Epidermal melanocyte (primary cell): ENCODE measurements around the gene PRKCA.

Source experiments
- DNase-seq: peaks from one replicate; pipeline ENCODE4 v3.0.0; 2011; ENCODE audit warnings: low spot score; ENCODE audit not compliant: insufficient read length

PRKCA gene

GRCh38 chr17:66829883-66830282 is 527.5 kb downstream of the PRKCA start:
- DNase-seq, result no peak

DNA sequence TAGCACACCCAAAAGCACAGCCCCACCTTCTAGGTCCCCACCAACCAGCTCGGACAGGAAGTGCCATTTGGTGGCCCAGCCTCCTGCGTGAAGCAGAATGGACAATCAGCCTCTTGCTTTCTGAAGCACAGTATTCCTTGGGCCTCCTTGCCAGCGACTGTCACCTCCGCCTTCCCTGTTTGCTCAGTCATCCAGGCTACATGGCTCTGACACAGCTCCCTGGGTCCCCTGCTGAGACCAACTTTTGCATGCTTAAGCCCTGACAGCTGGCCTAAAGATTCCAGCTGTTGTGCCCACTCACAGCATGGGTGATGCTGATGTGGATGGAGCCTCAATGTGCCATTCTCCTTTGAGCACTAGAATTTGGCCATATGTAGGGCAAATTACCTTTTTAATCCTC is 528.0 kb downstream of the PRKCA start:
- no peak for DNase-seq

GRCh38 chr17:66831383-66832210 is 529.2 kb downstream of the PRKCA start:
- no peak for DNase-seq

GRCh38 chr17:66833201-66833600 is 530.8 kb downstream of the PRKCA start:
- DNase-seq, result no peak

DNA sequence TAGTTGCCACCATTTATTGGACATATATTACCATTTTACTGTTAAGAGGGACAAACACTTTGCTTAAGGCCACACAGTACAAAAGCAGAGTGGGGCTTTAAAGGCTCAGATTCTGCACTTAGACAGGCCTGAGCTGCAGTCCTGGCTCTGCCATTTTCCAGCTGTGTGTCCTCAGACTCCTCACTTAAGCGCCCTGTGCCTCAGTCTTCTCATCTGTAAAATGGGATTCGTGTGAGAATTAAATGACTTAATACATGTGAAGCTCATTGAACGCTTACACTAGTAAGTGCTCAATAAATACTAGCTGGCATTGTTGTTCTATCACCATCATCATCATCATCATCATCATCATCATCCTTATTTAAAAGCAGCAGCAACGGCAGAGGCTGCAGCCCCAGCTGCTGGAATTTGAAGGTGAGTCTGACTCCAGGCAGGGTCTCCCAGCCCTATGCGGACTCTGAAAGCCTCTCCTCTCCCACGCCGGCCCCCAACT is 532.1 kb downstream of the PRKCA start:
- no peak for DNase-seq

DNA sequence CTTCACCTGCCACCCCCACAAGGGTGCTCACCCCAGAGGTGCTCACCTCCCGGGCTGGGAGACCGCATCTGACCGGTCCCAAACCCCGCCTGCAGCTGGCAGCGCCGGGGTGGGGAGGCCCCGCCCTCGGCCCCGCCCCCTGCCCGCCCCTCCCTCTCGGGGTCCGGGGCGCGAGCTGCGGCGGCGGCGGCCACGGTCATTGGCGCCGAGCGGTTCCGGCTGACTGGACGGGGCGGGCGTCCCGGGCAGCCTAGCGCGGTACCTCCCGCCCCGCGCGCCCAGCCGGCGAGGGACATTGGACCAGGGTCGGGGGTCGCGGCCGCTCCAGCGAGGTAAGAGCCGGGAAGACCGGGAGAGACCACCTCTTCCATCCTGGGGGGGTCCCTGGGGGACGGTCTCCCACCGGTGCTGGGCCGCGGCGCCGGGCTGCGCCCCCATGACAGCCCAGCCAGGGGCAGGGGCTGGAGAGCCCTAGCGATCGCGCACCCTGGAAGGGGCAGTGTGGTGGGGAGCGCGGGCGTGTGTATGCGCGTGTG is 532.6 kb downstream of the PRKCA start, which contains the start of gene CACNG5:
Gene CACNG5, plus strand, starts transcription at position 199 of the 536 bp plus-strand sequence. CDS start 42,216 bp downstream, outside the sequence.
- DNase-seq, result no peak

DNA sequence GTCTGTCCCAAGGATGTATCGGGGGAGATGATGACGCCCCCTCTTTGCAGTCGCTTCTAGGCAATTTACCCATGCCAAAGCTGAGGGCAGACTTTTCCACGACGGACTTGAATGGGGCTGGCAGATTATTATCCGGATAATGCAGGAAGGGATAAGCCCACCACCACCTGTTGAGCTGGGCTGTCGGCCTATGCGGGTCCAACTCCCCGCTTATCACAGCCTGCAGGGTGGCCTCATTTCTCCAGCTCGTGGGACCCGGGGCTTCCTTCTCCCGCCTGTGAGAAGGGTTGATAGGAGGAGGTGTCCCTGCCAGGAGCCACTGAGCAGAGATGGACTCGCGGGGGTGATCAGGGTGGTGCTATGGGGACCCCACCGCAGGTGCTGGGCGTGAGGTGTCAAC is 533.1 kb downstream of the PRKCA start:
- DNase-seq, result no peak

DNA sequence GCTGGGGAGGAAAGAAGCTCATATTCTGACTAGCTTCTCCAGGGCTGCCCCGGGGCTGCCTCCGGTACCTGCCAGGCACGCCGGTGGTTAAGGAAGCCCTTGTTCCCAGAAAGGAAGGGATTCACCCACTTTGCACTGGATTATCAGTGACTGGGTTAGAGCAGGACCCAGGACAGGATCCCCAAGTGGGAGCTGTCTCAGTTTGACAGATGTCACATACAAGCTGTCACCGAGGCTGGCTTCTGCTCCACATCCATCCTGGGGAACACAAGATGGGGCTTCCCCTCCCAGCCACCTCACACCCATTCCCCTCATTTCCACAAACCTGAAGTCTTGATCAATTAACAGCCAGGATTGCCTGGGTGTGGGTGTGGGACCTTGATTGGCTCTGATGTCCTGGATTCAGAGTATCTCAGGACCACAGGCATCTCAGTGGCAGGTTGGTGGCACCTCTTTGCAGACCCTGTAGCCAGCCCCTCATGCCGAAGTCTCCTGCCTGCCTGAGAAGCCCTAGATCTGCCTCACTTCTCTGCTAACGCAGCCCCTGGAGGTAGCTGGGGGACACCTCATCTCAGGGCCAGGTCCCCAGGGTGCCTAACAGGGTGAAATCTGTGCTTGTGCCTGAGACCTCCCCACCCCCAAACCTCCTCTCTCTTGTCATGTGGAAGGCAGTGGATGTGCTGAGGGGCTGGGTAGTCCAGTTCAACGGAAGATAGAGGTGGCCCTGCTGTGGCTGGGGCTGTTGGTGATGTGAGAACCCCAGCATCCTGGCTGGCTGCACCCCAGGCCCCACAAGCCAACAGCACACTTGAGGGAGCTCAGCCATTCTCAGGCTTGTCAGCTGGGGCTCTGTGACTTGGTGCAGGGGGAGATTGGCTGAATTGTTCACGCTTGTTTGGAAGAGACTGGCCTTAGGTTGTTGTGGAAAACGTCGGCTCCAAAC is 533.9 kb downstream of the PRKCA start:
- no peak for DNase-seq

DNA sequence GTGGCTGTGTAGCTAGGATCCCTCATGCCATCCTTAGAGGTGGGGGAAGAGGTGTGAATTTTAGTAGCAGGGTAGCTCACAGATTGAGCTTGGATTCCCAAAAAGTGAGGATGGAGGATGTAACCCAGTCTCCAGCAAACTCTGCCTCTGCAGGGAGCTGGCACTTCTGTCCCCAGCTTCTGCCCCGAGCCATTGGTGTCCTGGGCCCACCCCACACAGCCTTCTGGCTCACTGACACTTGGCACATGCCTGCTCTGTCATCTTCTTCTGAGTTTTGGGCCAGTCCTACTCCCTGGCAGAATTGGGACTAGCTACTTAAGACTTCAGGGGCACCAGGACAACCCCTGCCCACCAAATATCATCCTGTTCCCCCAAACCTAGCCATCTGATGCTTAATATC is 534.8 kb downstream of the PRKCA start:
- no peak for DNase-seq

GRCh38 chr17:66837885-66838665 is 535.7 kb downstream of the PRKCA start:
- no peak for DNase-seq

- no peak for DNase-seq
Observed at GRCh38 chr17:66839616-66840015, 537.2 kb downstream of the PRKCA start.

- DNase-seq, result no peak
Observed at GRCh38 chr17:66840061-66840460, 537.6 kb downstream of the PRKCA start.

GRCh38 chr17:66841328-66841727 is 538.9 kb downstream of the PRKCA start:
- DNase-seq, result no peak

GRCh38 chr17:66841744-66842143 is 539.3 kb downstream of the PRKCA start:
- DNase-seq, result no peak

DNA sequence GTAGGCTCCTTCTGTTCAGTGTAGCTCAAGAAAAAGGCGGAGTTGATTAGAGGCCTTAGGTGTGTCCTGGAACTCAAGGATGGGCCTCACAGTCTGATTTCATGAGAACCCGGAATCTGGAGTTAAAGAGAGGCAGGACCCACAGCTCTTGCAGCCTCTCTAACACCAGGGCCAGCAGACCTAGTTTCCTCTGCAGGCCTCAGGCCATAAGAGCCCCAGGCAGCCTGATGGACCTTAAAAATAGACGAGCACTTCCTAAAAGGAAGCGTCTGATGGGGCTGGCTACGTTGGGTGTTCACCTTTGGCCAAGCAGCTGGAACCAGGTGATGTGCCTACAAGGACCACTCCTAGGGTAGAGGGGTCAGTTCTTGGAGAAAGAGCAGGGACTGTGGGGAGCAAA is 540.1 kb downstream of the PRKCA start:
- DNase-seq, result no peak

DNA sequence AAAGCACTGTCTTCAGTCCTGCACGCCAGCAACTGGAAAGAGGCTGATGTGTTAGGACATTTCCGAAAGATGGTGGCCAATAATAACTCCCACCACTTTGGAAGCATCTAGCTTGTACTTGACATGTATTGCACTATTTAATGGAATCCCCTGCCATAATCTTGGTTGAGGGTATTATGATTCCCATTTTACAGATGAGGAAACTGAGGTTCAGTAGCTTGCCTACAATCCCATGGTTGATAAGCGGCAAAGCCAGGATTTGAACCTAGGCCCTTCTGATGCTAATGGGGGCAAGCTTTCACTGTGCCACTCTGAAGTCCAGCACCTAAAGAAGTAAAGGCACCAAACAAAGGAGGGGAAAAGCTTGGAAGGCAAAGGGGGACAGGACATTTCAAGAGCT is 540.5 kb downstream of the PRKCA start:
- DNase-seq, result no peak

GRCh38 chr17:66843627-66844026 is 541.2 kb downstream of the PRKCA start:
- DNase-seq, result no peak

GRCh38 chr17:66847704-66848103 is 545.3 kb downstream of the PRKCA start:
- DNase-seq, result no peak

- no peak for DNase-seq
Observed at GRCh38 chr17:66848496-66848895, 546.1 kb downstream of the PRKCA start.

DNA sequence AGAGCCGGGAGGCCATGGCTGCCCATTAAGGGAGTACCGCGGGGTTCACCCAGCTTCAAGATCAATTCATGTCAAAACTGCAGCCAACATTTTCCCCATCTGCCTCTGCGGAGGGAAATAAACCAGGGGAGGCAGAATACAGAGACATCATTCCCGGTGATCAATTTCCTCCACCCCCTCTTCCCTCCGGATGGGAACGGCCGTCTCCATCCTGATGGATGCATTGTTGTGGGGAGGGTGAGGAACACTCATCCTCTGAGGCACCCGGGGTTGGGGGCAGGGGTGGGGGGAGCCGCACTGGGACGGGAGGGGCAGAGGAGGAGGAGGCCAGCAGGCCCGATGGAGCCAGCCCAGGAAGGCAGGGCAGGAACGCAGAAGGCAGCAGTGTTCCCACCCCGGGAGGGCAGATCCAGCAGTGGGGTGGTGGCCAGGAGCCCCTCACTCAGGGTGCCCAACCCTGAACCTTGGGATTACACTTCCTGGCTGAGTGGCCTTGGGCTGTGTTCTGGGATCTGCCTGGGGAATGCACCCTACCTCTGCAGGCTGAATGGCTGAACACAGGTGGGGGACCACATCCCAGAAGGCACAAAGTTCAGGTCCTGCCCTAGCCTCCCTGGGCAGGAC is 546.7 kb downstream of the PRKCA start:
- no peak for DNase-seq
